ENCODE measurements around the gene DOCK11.

DNA sequence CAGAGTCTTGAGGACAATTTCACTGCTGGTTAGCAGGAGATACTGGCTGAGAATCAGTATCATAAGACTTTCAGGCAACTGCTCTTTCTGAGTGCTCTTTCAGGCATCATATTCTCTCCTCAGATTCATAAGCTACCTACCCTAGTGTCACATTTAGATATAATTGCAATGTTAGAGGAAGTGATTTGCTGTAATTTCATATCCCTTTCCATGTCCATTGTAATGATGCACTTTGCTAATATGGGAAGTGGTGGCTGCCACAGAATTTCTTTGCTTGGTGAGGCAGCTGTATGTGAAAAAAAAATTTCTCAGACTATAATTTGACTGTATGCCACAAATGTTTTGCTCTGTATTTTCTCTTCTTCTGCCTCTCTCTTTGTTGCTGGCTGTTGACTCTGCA is 63.3 kb downstream of the DOCK11 start:
- TF ChIP-seq, protein P1, sequence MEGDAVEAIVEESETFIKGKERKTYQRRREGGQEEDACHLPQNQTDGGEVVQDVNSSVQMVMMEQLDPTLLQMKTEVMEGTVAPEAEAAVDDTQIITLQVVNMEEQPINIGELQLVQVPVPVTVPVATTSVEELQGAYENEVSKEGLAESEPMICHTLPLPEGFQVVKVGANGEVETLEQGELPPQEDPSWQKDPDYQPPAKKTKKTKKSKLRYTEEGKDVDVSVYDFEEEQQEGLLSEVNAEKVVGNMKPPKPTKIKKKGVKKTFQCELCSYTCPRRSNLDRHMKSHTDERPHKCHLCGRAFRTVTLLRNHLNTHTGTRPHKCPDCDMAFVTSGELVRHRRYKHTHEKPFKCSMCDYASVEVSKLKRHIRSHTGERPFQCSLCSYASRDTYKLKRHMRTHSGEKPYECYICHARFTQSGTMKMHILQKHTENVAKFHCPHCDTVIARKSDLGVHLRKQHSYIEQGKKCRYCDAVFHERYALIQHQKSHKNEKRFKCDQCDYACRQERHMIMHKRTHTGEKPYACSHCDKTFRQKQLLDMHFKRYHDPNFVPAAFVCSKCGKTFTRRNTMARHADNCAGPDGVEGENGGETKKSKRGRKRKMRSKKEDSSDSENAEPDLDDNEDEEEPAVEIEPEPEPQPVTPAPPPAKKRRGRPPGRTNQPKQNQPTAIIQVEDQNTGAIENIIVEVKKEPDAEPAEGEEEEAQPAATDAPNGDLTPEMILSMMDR (conservative IDR thresholded peaks at IDR 0.05 in 1 of 2, IDR thresholded peaks at IDR 0.05 in 1 of 2; ENCODE audit: low read depth in 1 of 2, low read length in 2 of 2): no peak
- no peak for TF ChIP-seq EZH2 (IDR thresholded peaks at IDR 0.05; ENCODE audit: low read length, missing control alignments)

Measured in fibroblast of lung (primary cell).